Measurements from ENCODE around the gene EMC10. TPM values are rescaled to one million over a fixed set of nuclear protein-coding genes. Genes with fewer than 3 reads are reported as not detected.
A peak's percentile ranks its signal among the peaks of the same experiment; 100 is the strongest.

The EMC10 gene
- polyA plus RNA-seq, 2 of the 4 experiments (the other 2 are of a cell fraction) = 52.8 to 147 TPM

DNA sequence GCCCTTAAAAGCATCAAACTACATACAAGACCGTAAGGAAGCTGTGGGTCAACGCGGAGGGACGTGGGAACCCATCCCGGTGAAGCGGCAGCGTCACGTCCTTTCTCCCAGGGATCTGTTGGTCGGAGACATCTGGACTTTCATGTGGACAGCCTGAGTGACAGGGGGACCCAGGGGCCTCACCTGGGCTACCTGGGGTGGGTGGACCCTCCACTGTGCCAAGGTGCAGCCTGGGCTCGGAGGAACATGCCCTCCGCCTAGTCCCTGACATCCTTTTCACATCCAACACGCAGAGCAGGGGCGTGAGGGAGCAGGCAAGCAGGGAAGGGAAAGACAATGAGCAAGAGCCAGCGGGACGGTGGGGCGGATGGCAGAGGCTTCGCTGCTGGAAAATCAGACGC, 14.1 kb downstream of the EMC10 start:
- no peak for TF ChIP-seq SREBF2 (IDR thresholded peaks at IDR 0.05)
- no peak for TF ChIP-seq SMC3 (IDR thresholded peaks at IDR 0.05)
- no peak for TF ChIP-seq ESRRA (IDR thresholded peaks at IDR 0.05; ENCODE audit: borderline replicate concordance, low read length)
- TF ChIP-seq HDAC2 (IDR thresholded peaks at IDR 0.05) = no peak
- TF ChIP-seq POLR2A (IDR thresholded peaks at IDR 0.05; ENCODE audit: low read length) = no peak
- TF ChIP-seq, protein P1, sequence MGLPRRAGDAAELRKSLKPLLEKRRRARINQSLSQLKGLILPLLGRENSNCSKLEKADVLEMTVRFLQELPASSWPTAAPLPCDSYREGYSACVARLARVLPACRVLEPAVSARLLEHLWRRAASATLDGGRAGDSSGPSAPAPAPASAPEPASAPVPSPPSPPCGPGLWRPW (IDR thresholded peaks at IDR 0.05) = no peak
- TF ChIP-seq USF2 (IDR thresholded peaks at IDR 0.05) = no peak
- TF ChIP-seq FOXS1 (CRISPR knock-in tag; IDR thresholded peaks at IDR 0.05) = no peak
- TF ChIP-seq TFCP2L1 (CRISPR knock-in tag; IDR thresholded peaks at IDR 0.05) = no peak
- no peak for TF ChIP-seq RFX5 (IDR thresholded peaks at IDR 0.05)
- no peak for TF ChIP-seq MAZ (IDR thresholded peaks at IDR 0.05; ENCODE audit: borderline replicate concordance, low read depth, low read length)
- TF ChIP-seq, protein P2, sequence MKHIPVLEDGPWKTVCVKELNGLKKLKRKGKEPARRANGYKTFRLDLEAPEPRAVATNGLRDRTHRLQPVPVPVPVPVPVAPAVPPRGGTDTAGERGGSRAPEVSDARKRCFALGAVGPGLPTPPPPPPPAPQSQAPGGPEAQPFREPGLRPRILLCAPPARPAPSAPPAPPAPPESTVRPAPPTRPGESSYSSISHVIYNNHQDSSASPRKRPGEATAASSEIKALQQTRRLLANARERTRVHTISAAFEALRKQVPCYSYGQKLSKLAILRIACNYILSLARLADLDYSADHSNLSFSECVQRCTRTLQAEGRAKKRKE (CRISPR knock-in tag; IDR thresholded peaks at IDR 0.05; ENCODE audit: low read depth) = no peak
- no peak for TF ChIP-seq JUNB (IDR thresholded peaks at IDR 0.05)
- WGBS (ENCODE audit: missing lambda C conversion rate) = 97% methylated on average over 18 of the region's 18 CpGs
- H3K4me3 ChIP-seq = no peak overlapping the region
- DNase-seq (ENCODE audit: low read depth in 1 of 2, low spot score in 1 of 2) (no peak), ATAC-seq (no peak), FAIRE-seq (no peak)
- ChIA-PET CTCF (interaction anchor here (1.3 to 2.5 kb wide), 2 partner anchors 10 to 11 kb away, joined by 6 to 17 read pairs; no protein-coding TSS in a partner anchor), POLR2A (no interaction called here)
- peaks cover 9% of the 10 kb centered on the region; the same call in 2 of the 3 replicates for H3K4me1 ChIP-seq
- H3K4me2 ChIP-seq = no peak overlapping the region
- peaks cover 13% of the 10 kb centered on the region for H3K9me3 ChIP-seq
- no peak overlapping the region for H3K27ac ChIP-seq

DNA sequence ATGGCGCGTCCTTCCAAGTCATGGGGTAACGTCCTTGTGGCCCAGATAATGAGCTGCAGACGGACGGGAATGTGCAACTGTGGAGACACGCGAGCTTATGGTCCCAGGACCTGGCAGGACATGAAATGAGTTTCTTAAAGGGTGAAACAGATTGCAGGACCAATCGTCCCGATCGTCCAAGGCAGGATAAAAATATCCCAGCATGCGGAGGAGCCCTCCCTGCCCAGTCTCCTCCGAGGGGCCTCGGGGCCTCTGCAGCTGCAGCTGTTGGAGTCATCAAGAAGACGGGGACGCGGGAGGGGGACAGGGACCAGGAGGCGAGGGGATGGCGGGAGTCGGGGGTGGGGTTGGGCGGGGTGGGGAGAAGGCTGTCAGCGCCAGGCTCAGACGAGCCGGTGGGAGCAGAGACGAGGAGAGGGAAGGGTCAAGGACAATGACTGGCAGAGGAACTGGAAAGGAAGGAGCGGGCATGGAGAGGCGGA, 14.7 kb downstream of the EMC10 start:
- H3K27ac ChIP-seq = no peak overlapping the region
- TF ChIP-seq ZFP36 (IDR thresholded peaks at IDR 0.05; ENCODE audit: borderline replicate concordance, partially characterized antibody) = no peak
- TF ChIP-seq RAD21 (conservative IDR thresholded peaks at IDR 0.05 in 1 of 2, IDR thresholded peaks at IDR 0.05 in 1 of 2) = no peak
- TF ChIP-seq CEBPB (IDR thresholded peaks at IDR 0.05) = no peak
- no peak for TF ChIP-seq RCOR1 (IDR thresholded peaks at IDR 0.05; ENCODE audit: low read depth, low read length)
- no peak for TF ChIP-seq MAZ (IDR thresholded peaks at IDR 0.05; ENCODE audit: borderline replicate concordance, low read depth, low read length)
- TF ChIP-seq CBX8 (IDR thresholded peaks at IDR 0.05) = no peak
- TF ChIP-seq HDAC2 (IDR thresholded peaks at IDR 0.05) = no peak
- no peak for TF ChIP-seq RFX5 (IDR thresholded peaks at IDR 0.05)
- TF ChIP-seq SREBF2 (IDR thresholded peaks at IDR 0.05) = no peak
- TF ChIP-seq, protein P2 (CRISPR knock-in tag; IDR thresholded peaks at IDR 0.05; ENCODE audit: low read depth) = no peak
- TF ChIP-seq RNF2 (IDR thresholded peaks at IDR 0.05; ENCODE audit: borderline replicate concordance, low read depth) = no peak
- no peak for TF ChIP-seq NPAS2 (CRISPR knock-in tag; IDR thresholded peaks at IDR 0.05; ENCODE audit: borderline replicate concordance)
- 81% methylated on average over 23 of the region's 26 CpGs for WGBS (ENCODE audit: missing lambda C conversion rate)
- ATAC-seq (no peak), FAIRE-seq (no peak), DNase-seq (ENCODE audit: low read depth in 1 of 2, low spot score in 1 of 2) (no peak)
- ChIA-PET POLR2A (no interaction called here), CTCF (interaction anchor here (1.3 to 2.5 kb wide), 2 partner anchors 10 to 12 kb away, joined by 6 to 17 read pairs; no protein-coding TSS in a partner anchor)
- H3K4me1 ChIP-seq = peaks cover 9% of the 10 kb centered on the region; the same call in 2 of the 3 replicates
- H3K4me2 ChIP-seq = no peak overlapping the region
- H3K4me3 ChIP-seq = no peak overlapping the region
- peaks cover 7% of the 10 kb centered on the region for H3K9me3 ChIP-seq

DNA sequence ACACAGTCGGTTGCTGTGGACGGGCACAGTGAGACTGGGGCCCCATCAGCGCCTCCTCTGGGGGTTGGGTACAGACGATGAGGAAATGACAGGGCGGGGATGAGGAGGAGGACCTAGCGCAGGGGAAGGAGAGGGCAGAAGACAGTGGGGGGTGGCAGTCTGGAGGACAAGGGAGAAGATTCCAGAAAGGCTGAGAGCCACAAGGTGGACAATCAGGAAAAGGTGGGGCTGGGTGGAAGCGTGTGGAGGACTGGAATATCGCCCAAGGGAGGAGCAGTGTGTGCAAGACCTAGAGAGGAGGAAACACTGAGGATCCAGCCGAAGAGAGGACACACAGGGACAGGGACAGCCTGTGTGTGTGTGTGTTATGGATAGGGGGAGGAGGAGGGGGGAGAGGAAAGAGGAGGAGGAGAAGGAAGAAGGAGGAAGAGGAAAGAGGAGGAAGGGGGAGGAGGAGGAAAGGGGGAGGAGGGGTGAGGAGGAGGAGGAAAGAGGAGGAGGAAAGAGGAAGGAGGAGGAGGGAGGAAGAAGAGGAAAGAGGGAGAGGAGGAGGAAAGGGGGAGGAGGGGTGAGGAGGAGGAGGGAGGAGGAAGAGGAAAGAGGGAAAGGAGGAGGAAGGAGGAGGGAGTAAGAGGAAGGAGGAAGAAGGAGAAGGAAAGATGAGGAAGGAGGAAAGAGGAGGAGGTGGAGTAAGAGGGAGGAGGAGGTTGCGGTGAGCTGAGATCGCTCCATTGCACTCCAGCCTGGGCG, 16.2 kb downstream of the EMC10 start:
- POLR2A ChIA-PET = no interaction called here
- DNase-seq (ENCODE audit: low read depth in 1 of 2, low spot score in 1 of 2) (peak in 1 of 2 experiments; percentile 49), FAIRE-seq (no peak), ATAC-seq (peak; percentile 55 to 75)
- TF ChIP-seq NPAS2 (CRISPR knock-in tag; IDR thresholded peaks at IDR 0.05; ENCODE audit: borderline replicate concordance) = no peak
- TF ChIP-seq POLR2AphosphoS2 (conservative IDR thresholded peaks at IDR 0.05; ENCODE audit: low read length) = no peak
- no peak for TF ChIP-seq FOSB (CRISPR knock-in tag; IDR thresholded peaks at IDR 0.05)
- TF ChIP-seq KDM5A (IDR thresholded peaks at IDR 0.05) = no peak
- no peak for TF ChIP-seq CBX8 (IDR thresholded peaks at IDR 0.05)
- no peak for TF ChIP-seq EHF (CRISPR knock-in tag; IDR thresholded peaks at IDR 0.05)
- no peak for TF ChIP-seq HOXA7 (CRISPR knock-in tag; IDR thresholded peaks at IDR 0.05)
- no peak for TF ChIP-seq CHD2 (IDR thresholded peaks at IDR 0.05; ENCODE audit: low read length, partially characterized antibody)
- H3K4me2 ChIP-seq = peak overlapping the region; percentile 50
- peak overlapping the region; percentile 6 to 59; a peak in 3 of 6 replicates for H3K27ac ChIP-seq
- CTCF ChIA-PET = no interaction called here
- H3K4me3 ChIP-seq = no peak overlapping the region
- peaks cover 9% of the 10 kb centered on the region; the same call in 2 of the 3 replicates for H3K4me1 ChIP-seq
- WGBS (ENCODE audit: missing lambda C conversion rate) = 3% methylated on average over 9 of the region's 12 CpGs
- H3K9me3 ChIP-seq = no peaks in the 10 kb centered on the region
